Measurements from ENCODE around the gene MAP2K6.

DNA sequence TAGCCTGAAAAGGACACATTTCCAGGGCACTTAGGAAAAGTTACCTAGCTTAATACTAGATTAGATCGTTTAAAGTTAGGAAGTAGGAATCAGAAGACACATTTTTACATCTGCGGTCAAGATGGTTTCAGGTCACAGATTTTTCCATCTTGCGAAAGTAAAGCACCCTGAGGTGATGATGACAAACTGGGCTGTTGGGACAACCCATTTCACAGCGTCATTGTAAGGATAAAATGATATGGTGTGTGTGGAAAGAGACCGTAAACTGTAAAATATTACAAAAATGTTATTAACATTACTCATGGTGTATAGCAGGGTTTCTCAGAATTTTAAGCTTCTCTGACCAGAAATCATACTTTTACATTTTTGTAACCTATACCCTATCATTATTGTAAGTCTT is 10.1 kb upstream of the MAP2K6 start:
- TF ChIP-seq PBX3 (IDR thresholded peaks at IDR 0.05) (no peak), MAX (IDR thresholded peaks at IDR 0.05; ENCODE audit: low read depth) (no peak), RAD21 (IDR thresholded peaks at IDR 0.05; ENCODE audit: low read length) (no peak), RCOR1 (IDR thresholded peaks at IDR 0.05; ENCODE audit: low read length) (no peak), USF2 (IDR thresholded peaks at IDR 0.05; ENCODE audit: borderline replicate concordance, low read depth, low read length) (no peak), POLR2AphosphoS5 (IDR thresholded peaks at IDR 0.05; ENCODE audit: low read depth, low read length) (no peak), EP300 (IDR thresholded peaks at IDR 0.05; ENCODE audit: borderline replicate concordance in 1 of 2, low read depth in 1 of 2, low read length in 1 of 2) (no peak), GABPA (IDR thresholded peaks at IDR 0.05; ENCODE audit: low read depth) (no peak), FOXJ3 (CRISPR knock-in tag; IDR thresholded peaks at IDR 0.05) (no peak)
- TF ChIP-seq, protein P1, sequence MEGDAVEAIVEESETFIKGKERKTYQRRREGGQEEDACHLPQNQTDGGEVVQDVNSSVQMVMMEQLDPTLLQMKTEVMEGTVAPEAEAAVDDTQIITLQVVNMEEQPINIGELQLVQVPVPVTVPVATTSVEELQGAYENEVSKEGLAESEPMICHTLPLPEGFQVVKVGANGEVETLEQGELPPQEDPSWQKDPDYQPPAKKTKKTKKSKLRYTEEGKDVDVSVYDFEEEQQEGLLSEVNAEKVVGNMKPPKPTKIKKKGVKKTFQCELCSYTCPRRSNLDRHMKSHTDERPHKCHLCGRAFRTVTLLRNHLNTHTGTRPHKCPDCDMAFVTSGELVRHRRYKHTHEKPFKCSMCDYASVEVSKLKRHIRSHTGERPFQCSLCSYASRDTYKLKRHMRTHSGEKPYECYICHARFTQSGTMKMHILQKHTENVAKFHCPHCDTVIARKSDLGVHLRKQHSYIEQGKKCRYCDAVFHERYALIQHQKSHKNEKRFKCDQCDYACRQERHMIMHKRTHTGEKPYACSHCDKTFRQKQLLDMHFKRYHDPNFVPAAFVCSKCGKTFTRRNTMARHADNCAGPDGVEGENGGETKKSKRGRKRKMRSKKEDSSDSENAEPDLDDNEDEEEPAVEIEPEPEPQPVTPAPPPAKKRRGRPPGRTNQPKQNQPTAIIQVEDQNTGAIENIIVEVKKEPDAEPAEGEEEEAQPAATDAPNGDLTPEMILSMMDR (IDR thresholded peaks at IDR 0.05) = no peak
